NK-92 treated with Interleukin-12 subunit alpha and Interleukin-12 subunit beta, amount 100 ng/mL, for 24 hours (cell line): ENCODE measurements around the gene HACD2.
"Not testable (repeated sequence)": the region's sequence is repeated elsewhere in the genome, so short reads cannot be mapped to it uniquely, and the experiment has no call there.

ENCODE experiments used
- DNase-seq: peaks from one replicate; lab custom pipeline; 2025; lab: John Stamatoyannopoulos, UW

HACD2 gene

DNA sequence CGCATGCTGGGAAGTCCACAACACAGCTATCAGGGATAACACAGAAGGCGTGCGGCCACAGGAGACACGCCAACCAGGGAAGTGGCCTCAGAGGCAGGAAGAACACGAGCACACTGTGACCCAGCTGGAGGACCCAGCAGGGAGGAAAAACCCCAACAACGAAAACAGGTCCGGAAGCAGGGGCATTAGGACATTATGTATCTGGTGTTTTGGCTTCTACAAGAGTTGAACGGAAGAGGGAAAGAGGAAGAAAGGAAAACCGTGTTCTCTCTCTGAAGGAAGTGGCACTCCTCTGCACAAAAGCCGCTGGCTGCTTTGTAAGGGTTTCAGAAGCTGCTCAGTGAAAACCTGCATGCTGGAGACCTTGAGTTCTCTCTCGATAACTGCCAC, 61.8 kb downstream of the HACD2 start:
- no peak for DNase-seq

DNA sequence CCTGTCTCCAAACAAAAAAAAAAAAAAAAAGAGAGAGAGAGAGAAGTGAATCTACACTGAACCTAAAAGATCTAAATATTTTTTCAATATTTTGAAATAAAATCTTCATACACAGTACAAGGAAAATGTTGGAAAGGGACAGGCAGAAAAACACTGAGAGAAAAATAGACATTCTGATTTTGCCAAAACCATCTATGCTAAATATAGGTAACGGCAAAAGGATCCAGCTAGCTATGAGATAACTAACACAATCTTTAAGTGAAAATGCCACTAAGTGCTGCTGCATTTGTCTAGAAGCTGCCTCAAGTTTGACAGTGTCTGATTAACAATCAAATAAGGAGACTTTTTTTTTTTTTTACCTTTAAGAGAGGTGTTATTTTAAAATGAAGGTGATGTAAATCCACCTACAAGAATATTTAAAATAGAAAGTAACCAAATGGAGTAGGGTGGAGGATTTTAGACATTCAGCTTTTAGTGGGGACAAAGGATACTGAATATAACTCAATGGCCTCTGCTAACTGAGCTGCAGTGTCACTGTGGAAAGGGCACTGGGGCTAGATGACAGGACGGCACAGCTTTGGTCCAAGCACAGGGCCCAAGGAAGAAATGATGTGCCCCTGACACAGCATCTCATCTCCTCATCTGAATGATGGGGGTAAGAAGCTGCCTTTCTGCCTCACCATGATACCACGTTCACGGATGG, 62.4 kb downstream of the HACD2 start:
- DNase-seq = no peak

DNA sequence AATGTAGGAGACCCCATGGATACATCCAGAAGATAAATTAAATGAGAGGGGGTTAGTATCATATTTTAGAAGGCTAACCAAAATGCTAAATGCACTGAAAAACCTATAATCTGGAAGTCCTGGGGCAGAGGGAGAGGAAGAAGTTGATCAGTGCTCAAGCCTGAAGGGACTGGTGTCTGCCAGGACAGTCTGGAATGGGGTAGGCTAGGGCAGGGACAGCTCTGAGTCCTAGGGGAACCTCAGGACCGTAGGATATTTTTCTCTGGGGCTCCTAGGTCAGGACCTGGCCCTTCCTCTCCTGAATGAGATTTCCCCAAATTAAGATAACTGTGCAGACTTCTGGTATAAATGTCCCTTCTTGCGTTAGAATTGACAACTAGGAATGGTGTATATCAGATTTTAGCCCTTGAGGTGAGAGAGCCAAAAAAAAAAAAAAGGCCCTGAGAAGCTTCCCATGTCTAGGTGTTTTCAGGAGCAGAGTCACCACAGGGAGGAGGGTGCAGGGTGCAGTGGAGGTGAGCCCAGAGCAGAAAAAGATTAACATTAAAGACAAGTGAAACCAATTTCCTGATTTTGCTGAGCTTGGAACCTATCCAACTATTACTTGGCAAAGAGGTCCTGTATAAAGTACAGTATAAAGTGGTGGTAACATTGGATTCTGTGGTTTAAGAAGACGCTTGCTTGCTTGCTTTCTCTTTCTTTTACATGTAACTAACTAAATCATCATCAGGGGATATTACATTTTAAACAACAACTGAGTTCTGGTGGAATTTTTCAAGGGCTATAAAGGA, 63.5 kb downstream of the HACD2 start:
- no peak for DNase-seq

DNA sequence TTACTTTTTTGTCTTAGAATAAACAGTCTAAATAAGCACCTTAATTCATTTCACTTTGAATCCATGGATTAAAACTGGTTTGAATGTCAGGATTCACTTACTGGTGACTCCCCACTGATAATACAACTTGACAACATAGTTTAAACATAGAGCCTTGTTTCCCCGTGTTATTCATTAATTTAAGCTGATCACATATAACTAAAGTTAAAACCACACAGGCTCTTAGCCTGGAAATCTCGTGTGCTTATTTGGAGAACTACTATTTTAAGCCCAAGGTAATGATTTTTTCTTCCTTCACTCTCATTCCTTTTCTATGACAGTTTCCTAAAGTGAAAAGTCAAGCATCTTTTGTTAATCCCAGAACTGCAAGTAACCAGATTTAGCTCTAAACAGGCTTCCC, 64.2 kb downstream of the HACD2 start:
- DNase-seq = no peak

DNA sequence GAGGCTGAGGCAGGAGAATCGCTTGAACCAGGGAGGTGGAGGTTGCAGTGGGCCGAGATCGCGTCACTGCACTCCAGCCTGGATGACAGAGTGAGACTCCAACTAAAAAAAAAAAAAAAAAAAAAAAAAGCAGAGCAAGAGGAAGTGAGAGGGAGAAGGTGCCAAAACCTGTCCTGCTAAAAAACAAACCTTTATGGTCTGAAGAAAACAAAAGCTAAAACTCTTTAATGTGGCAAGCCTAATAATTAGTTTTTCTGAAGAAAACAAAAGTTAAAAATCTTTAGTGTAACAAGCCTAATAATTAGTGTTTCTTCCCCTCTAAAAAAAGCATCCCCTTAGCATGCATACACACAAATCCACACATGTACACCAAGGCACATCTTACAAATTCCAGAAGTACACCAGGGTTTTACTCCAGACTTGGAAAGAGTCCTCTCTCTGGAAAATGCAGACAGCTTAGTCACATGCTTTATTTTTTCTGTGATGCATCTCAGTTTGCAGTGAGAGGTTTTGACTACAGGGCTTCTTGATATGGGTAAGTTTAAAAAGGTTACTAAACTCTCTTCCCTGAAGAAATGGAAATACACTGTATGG, 65.9 kb downstream of the HACD2 start:
- no peak for DNase-seq

DNA sequence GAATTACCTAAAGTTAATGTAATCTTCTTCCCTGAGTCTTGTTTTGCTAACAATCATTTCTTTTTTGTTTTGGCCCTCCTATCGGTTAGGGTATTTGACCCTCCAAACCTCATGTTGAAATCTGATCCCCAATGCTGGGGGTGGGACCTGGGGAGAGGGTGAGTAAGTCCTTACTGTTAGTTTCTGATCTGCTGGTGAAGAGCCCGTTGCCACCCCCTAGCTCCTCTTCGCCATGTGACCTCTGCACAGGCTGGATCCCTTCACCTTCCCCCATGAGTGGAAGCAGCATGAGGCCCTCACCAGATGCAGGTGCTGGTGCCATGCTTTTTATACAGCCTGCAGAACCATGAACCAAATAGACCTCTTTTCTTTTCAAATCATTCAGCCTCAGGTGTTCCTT, 73.1 kb downstream of the HACD2 start:
- no peak for DNase-seq

DNA sequence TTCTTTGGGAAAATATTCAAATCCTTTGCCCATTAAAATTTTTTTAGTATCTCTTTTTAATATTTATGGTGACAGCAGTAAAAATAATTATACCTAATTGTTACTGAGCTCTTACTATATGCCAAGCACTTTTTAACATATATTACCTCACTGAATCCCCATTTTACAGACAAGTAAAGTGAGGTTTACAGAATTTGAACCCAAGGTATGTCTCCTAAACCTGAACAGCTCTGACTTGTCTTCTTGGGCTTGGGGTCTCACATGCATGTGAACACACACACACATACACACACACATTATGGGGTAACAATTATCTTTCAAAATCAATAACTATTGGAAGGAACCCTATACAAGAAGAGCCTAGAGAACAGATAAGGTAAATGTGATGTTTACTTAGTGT, 73.8 kb downstream of the HACD2 start:
- DNase-seq = no peak

DNA sequence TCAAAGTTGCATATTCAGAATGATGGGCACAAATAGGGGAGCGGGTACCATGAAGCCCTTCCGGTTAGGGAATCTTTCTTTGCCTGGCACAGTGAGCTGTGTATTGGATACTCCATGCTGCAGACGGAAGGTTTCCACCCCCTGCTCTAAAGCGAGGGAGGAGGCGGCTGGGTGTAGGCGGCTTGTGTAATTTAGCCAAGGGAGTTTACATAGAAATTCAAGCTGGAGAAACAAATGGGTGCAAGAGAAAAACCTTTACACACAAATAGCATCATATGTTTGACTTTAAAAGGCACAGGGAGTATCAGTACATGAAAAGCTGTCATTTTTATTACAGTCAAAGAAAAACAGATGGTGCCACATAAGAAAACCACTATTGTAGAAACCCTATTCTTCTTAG, 76.7 kb downstream of the HACD2 start:
- DNase-seq = no peak

DNA sequence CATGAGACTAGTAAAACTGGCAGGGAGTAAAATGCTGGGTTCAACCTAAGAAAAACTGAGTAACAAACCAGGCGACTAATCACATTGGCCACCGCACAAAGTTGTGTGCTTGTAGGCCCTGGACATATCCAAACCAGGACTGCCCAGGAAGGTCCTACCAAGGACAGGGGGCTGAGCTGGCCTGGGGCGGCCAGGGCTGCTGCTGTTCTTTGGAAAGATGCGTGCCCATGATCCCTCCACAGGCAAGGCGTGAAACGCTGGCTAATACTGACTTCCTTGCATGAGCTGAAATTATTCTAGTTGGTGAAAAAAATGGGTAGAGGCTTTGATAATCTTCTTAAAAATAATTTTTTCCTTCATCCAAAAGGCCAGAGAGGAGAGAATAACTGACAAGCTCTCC, 79.0 kb downstream of the HACD2 start:
- no peak for DNase-seq

DNA sequence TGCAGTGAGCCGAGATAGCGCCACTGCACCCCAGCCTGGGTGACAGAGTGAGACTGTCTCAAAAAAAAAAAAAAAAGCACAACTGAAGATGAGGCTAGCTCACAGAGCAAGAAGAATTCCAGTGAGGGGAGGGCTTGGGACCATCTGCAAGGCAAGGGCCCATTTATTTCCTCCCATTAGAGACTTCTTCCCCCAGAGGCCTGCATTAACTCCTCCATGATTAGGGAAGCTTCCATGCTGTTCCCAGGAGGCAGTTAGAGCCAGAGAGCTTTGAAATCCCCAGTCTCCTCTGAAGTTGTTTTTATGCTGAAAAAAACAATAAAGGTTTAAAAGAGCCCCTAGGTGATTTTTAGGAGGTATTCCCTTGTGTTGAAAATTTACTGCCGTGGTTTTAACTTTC, 81.7 kb downstream of the HACD2 start:
- DNase-seq = no peak

DNA sequence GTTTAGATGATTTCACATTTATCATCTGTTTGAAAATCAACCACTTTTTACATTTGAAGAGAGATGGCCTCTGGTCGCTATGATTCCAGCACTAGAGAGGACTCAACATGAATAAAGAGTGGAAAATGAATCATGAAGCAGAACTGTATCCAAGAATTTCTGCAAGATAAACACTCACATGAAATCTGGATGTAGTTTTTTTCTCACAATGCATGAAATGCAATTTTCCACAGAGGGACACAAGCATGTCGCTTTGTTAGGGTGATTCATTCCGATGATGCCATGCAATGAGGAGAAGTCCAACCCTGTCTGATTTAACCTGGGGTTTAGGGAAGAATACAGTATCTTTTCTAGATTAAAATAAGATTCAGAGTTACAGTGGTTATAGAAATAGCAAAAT, 85.5 kb downstream of the HACD2 start:
- DNase-seq = no peak

DNA sequence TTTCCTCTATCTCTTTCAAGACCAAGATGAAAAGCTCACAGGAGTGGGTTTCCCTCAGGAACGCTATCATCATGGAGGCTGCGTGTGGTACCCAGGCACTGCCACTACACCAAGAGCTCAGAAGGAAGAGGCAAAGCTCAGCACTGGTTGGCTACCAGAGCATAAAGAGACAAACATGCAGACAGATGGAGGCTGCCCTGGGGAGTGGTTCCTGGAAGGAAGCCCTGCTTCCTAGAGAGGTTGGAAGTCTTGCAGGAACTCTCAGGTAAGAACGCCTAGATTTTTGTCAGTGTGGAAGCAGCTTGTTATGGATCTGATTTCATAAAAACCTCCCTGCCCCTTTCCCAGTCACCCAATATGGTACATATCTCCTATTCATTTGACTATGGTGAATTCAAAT, 86.1 kb downstream of the HACD2 start:
- no peak for DNase-seq

DNA sequence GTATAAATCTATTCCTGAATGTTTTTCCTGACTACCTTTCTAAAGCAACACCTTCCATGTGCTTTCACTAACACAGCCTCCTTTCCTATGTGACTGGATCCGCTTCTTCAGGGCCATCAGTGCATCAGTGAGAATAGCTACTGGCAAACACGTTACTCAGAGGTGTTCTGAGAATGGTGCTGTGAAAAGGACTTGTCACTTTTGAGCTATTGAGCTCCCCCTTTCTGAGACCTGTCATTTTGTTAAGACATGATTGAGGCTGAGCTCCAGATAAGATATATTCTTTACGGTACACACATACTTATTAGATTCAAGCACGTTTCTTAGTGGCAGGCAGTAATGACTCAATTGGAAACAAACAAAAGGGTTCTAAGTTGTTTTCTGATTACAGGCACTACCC, 90.9 kb downstream of the HACD2 start:
- no peak for DNase-seq

DNA sequence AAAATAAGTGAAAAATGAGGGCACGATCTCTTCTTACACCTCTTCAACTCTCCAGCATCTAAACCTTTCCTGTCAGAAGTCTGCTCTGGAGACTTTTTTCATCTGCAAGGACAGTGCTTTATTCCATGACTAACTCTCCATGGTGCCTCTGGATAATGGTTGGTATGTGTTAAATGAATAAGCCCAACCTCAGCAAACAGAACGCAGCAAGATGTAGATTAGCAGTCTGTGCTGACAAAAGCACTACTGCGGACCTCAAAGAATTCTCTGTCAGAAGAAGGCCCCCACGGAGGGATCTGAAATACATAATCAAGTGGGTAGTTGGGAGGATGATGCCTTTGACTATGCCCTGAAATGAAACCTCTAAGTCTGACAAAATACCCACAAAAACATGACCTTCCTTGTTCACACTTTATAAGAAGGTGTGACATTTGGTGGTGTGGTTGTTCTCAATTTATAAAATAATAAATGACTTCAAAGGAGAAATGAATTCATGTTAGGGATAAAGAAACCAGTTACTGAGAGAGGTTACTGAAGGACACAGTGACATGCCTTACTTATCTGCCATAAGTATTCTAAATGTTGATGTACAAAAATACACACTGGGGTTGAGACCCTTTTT, 92.8 kb downstream of the HACD2 start:
- DNase-seq = no peak

DNA sequence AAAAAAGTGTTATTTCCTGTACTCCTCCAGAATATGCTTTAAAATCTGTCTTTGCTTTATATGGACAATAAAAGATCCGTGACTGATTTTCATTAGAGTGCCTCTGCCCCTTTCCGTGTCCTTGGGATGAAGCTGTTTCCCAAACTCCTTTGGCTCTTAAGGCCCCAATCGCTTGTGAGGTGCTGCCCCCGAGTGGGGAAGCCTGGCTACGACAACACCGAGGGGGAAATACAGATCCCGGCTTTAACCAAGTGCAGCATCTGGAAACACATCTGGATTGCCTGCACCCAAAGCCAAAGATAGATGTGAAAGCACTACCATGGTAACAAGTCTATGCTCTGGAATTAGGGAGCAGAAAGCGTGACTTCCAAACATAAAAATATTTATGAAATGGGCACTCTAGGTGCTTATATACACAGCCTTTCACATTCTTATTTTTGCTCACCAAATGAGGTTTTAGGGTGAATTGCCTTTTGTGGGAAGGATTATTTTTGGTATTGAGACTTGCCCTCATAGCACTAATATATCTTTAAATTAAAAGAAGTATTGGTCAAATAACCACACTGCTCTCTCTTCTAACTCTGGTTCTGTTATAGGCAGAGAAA, 95.4 kb downstream of the HACD2 start:
- DNase-seq = peak; percentile 8

DNA sequence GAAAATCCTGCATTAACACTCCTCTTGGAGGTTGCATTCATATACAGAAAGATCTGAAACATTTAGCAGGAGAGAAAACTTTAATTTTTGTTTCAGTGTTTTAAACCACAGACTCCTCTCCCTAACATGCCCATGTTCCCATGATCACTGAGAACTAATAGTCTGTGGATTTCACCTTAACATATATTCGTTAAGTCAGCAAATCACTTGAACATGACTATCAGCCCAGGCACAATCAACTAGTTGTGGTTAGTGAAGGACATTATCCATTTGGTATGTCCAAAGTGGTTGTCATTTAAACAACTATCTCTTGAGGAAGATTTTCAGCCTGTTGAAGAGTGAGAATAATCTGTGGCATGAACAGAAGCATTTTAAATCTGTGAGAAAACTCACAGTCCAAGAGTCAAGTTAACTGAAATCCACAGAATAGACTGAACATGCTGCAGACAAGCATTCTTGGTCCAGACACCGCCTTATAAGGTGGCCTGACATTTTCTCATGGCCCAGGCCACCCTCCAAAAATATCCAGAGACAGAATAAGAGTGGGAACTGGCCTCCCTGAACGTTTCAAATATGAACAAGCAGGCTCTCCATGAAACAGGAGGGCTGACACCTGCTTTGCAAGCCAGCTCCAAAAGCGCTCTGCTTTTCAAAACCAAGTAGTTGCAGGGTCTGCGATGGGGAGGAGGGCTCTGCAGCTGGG, 96.1 kb downstream of the HACD2 start:
- DNase-seq = no peak

DNA sequence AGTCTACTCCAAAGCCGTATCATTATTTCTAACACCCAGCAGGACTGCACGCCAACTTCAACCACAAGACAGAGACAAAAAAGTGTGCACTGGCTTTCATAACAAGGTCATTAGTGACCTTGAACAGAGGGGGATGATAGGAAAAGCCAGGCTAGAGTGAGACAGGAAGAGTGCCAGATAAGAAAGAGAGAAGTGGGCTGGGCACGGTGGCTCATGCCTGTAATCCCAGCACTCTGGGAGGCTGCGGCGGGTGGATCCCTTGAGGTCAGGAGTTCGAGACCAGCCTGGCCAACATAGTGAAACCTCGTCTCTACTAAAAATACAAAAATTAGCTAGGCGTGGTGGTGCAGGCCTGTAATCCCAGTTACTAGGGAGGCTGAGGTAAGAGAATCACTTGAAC, 97.8 kb downstream of the HACD2 start:
- DNase-seq = not testable (repeated sequence)

DNA sequence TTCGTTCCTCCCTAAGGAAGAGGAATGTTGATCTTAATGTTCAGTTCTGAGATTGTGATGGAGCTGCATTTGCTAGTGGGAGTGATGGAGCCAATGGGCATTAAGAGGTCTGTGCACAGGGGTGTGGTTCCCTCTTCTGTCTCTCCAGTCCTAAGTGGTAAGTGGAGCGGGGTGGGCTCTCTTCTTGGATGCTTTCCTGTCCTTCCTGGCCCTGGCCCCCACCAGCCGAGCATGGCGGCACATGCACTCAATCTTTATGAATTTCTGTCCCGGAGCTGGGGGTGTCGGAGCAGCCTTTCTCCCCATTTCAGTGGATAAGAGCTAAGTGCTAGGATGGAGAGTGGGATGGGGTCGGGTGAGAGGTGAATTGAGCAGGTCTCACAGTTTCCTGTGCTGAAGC, 98.4 kb downstream of the HACD2 start:
- no peak for DNase-seq

DNA sequence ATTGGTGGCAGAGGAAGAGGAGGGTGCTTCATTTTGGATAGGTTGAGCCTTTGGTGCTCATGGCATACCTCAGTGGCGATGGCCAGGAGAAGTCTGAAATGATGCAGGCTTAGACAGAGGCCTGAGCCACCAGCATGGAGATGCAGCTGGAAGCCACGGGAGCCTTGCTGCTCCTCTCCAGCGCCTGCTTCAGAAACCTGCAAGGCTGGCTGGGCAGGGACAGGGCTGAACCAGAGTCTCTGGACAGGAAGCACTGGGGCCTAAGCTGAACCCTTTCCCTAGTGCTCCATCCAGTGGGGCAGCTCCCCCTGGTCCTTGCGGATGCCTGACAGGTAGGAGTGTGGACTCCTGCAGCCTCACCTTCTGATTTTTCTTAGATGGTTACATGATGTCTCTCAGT, 99.3 kb downstream of the HACD2 start:
- DNase-seq = no peak

DNA sequence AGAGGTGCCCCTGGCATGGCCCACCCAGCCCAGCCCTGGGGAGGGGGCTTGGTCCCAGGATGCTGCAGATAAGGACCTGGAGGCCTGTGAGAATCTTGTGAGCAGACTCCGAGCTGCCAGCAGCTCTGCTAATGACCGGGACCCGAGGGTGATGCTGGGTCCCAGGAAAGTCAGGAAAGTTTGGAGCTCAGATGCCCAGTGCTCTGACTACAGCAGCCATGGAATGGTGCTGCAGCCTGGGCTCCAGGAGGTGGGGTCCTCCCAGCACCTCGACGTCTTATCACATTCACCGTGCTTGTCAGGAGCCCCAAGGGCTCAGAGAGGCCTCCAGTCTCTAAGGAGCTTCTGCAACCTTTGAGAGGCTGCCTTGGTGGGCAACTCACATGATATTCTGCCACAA, 101.7 kb downstream of the HACD2 start:
- no peak for DNase-seq

DNA sequence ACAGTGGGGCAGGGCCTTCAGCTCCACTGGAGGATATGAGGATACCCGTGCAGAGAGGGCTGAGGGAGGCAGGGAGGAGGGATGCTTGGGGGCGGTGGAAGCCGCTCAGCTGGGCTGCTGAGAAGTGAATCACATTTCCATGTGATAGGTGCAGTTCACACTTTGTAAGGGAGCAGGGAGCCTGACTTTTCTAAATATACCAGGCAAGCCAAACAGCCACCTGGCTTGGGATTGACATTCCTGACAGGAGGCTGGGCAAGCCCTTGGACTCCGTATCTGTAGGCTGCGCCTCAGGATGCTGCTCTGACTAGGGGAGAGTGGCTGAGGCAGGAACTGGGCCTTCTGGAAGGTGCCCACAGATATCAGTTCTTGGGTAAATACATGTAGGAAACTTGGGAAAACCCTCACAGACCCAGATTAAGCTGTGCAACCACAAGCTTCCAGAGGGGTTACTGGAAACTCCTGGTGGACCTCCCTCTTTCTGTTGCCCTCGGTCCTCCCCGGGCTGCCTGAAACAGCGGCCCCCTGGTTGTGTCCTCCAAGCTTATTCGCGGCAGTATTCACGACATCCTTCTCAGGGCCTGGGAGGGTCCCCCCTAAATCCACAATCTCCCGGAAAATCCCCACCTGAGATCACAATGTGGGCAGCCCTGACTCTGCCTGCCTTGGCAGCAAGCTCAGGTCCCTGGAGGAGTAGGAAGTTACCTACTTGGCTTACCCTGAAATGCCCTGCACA, 103.0 kb downstream of the HACD2 start:
- DNase-seq = no peak
